Muscle layer of duodenum (tissue), 2 donors: Measurements from ENCODE around the gene WNT2B.

Experiments used
- H3K27ac ChIP-seq: one replicate; pipeline ENCODE4 v1.7.0; 2013; ENCODE audit warnings: mild to moderate bottlenecking, low read length
- H3K27me3 ChIP-seq: one replicate; pipeline ENCODE4 v1.7.0; 2013; ENCODE audit warnings: low read depth, mild to moderate bottlenecking, control low read depth, low read length
- H3K36me3 ChIP-seq, 2 donors: one replicate each; pipeline ENCODE4 v1.7.0; 2013; ENCODE audit warnings: low read length in 2 of 2, control low read depth in 1 of 2, mild to moderate bottlenecking in 1 of 2; ENCODE audit not compliant: insufficient read depth in 2 of 2, control insufficient read depth in 1 of 2
- H3K4me1 ChIP-seq, 2 donors: one replicate each; pipeline ENCODE4 v1.7.0; 2013; ENCODE audit warnings: low read length in 2 of 2, mild to moderate bottlenecking in 2 of 2, control low read depth in 1 of 2, moderate library complexity in 1 of 2; ENCODE audit not compliant: insufficient read depth in 2 of 2, control insufficient read depth in 1 of 2
- H3K4me3 ChIP-seq, 2 donors: one replicate each; pipeline ENCODE4 v1.7.0; 2013; ENCODE audit warnings: low read length in 2 of 2, low read depth in 1 of 2, mild to moderate bottlenecking in 1 of 2
- H3K9me3 ChIP-seq, 2 donors: one replicate each; pipeline ENCODE4 v1.7.0; 2013; ENCODE audit warnings: low read length in 2 of 2, control low read depth in 1 of 2, mild to moderate bottlenecking in 1 of 2; ENCODE audit not compliant: control insufficient read depth in 1 of 2
- donor health status: healthy.

WNT2B gene

DNA sequence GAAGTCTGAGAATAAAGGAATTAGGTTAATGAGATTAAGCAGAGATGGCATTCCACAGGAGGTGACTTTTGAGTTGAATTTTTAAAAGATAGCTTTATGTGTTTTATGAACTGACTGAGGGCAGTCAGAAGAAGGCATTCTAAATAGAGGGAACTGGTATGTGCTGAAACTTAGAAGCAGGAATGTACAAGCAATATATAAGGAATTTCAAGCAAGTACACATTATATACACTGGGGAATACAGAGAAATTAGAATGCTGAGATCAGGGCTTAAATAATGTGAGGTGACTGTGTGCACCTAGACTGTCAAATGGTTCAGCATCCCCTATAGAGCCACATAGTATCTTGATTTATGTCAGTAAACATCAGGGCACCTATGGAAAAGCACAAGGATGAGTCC lies 19.3 kb downstream of the WNT2B start:
- no peaks in the 10 kb centered on the region for H3K9me3 ChIP-seq
- H3K27me3 ChIP-seq: no peaks in the 10 kb centered on the region
- H3K4me3 ChIP-seq: no peak overlapping the region
- no peaks in the 10 kb centered on the region for H3K4me1 ChIP-seq
- no peak overlapping the region for H3K27ac ChIP-seq
- H3K36me3 ChIP-seq: peaks cover 9 to 23% of the 10 kb centered on the region in 2 donors

DNA sequence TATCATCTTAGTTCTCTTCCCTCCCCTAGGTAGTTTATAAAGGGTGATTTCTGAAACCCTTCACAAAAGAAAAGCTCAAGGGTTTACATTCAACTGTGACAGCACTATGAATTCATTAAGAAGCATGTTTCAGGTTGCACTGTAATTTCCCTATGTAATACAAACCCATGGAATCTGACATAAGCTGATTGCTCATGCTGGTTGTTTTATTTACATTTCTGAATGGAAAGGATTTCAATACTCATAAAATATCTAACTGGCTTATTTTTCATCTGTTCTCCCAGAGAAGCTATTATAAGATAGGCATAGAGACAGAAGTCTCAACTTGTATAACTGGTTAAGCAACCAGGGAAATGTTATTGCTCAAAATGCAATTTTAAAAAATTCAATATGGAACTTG lies 20.5 kb downstream of the WNT2B start:
- no peak overlapping the region for H3K4me3 ChIP-seq
- no peaks in the 10 kb centered on the region for H3K27me3 ChIP-seq
- H3K36me3 ChIP-seq: peaks cover 9 to 23% of the 10 kb centered on the region in 2 donors
- no peak overlapping the region for H3K27ac ChIP-seq
- no peaks in the 10 kb centered on the region for H3K4me1 ChIP-seq
- H3K9me3 ChIP-seq: no peaks in the 10 kb centered on the region

DNA sequence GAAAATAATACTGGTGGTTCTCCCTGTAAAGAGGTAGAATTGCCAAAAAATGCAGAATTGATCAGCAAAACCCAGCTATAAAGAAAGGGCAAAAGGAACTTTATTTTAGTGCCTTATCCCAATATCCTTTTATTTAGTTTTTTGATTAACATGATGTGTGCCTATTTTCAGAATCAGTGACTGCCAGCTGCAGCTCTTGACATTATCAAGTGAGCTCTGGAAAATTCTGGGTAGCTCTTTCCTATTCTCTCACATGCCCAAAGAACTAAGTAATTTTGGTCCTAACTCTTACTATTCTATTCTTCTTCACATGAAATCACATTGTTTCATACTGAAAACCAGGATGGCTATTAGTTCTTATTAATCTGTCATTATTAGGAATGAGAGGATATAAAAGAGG lies 22.1 kb downstream of the WNT2B start:
- H3K27me3 ChIP-seq: no peaks in the 10 kb centered on the region
- peaks cover 9 to 13% of the 10 kb centered on the region in 2 donors for H3K36me3 ChIP-seq
- H3K9me3 ChIP-seq: no peaks in the 10 kb centered on the region
- H3K27ac ChIP-seq: no peak overlapping the region
- no peak overlapping the region for H3K4me3 ChIP-seq
- H3K4me1 ChIP-seq: no peaks in the 10 kb centered on the region

DNA sequence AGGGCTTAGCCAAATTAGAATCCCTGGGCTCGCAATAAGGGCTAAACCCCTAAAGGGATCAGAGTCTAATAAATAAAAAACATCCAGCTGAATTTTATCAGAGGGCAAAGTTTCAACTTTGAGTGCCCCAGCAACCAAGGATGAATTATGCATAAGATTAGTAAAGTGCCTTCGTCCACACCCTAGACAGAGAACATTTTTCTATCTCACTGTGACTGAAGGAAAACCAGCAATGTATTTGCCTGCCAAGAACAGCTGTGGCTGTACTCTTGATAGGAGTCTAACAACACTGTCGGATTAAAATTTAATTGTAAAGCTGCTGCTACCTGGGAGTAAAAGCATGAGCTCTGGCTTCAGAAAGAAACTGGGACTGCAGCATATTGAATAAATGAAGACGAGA lies 23.3 kb downstream of the WNT2B start:
- Histone ChIP-seq H3K27me3 (no peaks in the 10 kb centered on the region), H3K9me3 (no peaks in the 10 kb centered on the region), H3K36me3 (peaks cover 4 to 9% of the 10 kb centered on the region in 2 donors), H3K4me3 (no peak overlapping the region), H3K27ac (no peak overlapping the region), H3K4me1 (no peaks in the 10 kb centered on the region)

DNA sequence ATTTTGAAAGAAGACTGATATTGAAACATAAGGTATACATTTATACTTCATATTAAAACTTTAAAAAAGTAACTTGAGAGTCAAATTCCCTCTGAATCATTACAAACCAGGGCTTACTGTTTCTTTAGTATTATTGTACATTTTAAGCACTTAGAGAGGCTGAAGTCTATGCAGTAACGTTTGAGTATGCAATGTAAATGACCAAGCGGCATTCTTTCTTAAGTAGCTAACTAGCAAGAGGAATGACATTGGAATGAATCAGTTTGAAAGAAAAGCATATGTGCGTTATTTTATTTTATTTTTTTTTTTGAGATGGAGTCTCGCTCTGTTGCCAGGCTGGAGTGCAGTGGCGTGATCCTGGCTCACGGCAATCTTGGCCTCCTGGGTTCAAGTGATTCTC lies 24.3 kb downstream of the WNT2B start:
- H3K9me3 ChIP-seq: no peaks in the 10 kb centered on the region
- H3K36me3 ChIP-seq: peaks cover 0 to under 1% of the 10 kb centered on the region in 2 donors
- H3K27ac ChIP-seq: no peak overlapping the region
- H3K4me1 ChIP-seq: no peaks in the 10 kb centered on the region
- H3K27me3 ChIP-seq: no peaks in the 10 kb centered on the region
- H3K4me3 ChIP-seq: no peak overlapping the region

DNA sequence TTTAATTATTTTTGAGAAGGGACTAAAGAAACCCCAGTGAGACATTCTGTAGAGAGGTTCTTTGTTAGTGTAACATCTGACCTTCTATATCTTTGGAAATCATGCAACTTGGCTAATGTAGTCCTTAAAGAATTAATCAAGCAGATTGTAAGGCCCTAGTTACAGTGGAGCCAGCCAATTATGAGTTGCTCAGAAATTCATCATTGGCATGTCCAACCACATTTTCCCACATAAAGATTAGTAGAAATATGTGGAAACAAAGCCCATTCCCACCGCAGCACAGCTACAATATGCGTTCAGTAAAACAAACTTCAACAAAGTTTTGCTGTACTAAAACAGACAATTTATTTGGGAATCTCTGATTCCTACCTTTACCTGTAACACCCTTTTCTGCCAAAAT lies 27.8 kb downstream of the WNT2B start:
- Histone ChIP-seq H3K27me3 (no peaks in the 10 kb centered on the region), H3K9me3 (no peaks in the 10 kb centered on the region), H3K36me3 (peaks cover 7 to 22% of the 10 kb centered on the region in 2 donors), H3K4me1 (no peaks in the 10 kb centered on the region), H3K27ac (no peak overlapping the region), H3K4me3 (no peak overlapping the region)

DNA sequence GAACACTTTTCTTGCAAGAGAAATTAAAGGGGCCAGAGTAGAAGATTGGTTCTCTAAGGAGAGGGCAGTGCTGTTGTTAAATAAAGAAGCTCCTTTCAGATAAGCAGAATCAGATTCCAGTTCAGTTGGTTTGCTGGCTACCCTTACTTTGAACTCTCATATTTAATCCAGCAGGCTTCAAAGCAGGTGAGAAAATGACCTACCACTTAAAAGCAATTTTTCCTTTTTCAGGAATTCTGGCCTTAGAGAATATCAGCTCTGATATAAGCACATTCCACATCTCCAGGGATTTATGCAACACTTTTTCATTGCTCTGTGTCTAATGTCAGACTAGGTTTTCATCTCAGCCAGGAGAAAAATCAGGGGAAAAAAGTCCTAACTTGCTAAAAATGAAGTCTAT lies 28.7 kb downstream of the WNT2B start:
- H3K36me3 ChIP-seq: peaks cover 7 to 22% of the 10 kb centered on the region in 2 donors
- no peaks in the 10 kb centered on the region for H3K4me1 ChIP-seq
- no peaks in the 10 kb centered on the region for H3K27me3 ChIP-seq
- H3K27ac ChIP-seq: no peak overlapping the region
- no peaks in the 10 kb centered on the region for H3K9me3 ChIP-seq
- no peak overlapping the region for H3K4me3 ChIP-seq

DNA sequence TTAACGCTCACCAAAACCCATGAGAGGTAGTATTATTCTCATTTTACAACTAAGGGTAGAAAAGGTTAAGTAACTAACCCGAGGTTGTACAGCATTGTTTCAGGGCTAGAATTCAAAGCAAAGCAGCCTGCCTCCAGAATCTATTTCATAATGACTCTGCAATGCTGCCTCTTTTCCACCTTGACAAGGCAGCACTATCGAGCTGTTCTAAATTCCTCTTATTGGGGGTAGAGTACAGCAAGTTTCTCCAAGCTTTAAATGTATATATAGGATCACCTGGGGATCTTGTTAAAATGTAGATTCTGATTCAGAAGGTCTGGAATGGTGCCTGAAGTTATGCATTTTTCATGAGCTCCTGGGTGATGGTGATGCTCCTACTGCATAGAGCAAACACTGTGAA lies 30.1 kb downstream of the WNT2B start:
- Histone ChIP-seq H3K27me3 (no peaks in the 10 kb centered on the region), H3K4me1 (no peaks in the 10 kb centered on the region), H3K4me3 (no peak overlapping the region), H3K27ac (no peak overlapping the region), H3K9me3 (no peaks in the 10 kb centered on the region), H3K36me3 (peaks cover 7 to 22% of the 10 kb centered on the region in 2 donors)

DNA sequence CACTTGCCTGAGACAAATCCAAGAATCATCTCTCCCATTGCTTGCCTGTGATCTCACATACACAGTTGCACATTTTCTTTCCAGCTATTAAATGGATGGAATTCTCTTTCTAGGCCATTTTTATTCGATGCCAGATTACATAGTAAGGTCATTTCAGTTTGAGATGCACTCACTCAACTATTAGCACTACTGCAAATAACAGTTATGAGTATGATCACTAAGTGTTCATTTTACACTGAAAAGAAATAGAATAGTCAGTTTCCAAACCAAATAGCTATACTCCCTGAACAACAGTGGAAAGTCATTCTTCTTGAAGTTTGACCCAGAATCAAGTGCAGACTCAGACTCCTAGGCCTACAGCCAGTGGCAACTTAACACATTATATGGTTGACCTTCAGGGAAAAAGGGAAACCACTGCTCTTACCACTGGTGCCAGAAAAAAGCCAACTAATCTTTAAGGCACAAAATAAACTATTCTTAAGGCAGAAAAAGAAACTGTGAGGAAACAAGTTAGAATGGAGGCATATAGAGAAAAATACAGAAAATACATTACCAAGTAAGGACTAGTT lies 31.5 kb downstream of the WNT2B start:
- Histone ChIP-seq H3K36me3 (peaks cover 10 to 22% of the 10 kb centered on the region in 2 donors), H3K27me3 (no peaks in the 10 kb centered on the region), H3K4me1 (no peaks in the 10 kb centered on the region), H3K9me3 (no peaks in the 10 kb centered on the region), H3K27ac (no peak overlapping the region), H3K4me3 (no peak overlapping the region)

DNA sequence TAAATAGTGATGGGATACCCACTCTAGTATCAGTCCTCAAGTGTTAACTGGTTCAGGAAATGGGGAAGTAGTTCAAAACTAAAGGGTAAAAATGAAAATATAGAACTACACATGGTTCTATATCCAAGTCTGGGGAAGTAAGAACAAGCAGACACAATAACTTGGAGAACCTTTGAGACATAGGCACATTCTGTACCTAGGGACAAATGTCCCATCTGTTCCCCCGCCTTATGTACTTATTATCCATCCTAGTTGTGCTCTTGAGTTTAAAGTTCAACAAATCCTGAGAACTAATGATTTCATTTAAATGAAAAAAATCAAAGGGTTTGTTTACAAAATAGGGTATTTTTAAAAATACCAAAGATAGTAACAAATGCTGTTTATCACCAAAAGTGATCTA lies 32.5 kb downstream of the WNT2B start:
- Histone ChIP-seq H3K4me1 (no peaks in the 10 kb centered on the region), H3K4me3 (no peak overlapping the region), H3K9me3 (no peaks in the 10 kb centered on the region), H3K27me3 (no peaks in the 10 kb centered on the region), H3K36me3 (peaks cover 17 to 22% of the 10 kb centered on the region in 2 donors), H3K27ac (no peak overlapping the region)

DNA sequence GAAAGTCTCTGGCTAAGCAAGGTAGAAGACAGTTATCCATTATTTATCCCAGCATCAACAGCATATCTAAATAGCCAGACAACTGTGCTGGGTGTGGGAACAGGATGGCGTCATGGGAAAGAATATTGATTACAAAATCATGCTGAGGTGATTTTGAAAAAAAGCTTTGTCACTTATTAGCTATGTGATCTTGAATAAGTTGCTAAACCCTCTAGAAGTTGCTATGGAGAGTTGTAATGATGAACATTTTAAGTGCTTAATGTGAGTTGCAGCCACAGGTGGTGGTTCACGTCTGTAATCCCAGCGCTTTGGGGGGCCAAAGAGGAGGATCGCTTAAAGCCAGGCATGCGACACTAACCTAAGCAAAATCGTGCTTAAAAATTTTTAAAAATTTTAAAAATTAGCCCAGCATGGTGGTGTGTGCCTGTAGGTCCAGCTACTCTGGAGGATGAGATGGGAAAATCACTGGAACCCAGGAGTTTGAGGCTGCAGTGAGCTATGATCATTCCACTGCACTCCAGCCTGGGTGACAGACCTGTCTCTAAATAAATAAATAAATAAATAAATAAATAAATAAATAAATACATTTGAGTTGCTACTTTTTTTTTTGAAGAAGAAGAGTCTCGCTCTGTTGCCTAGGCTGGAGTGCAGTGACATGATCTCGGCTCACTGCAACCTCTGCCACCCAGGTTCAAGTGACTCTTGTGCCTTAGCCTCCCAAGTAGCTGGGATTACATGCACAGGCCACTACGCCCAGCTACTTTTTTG lies 33.6 kb downstream of the WNT2B start:
- Histone ChIP-seq H3K9me3 (no peaks in the 10 kb centered on the region), H3K4me1 (no peaks in the 10 kb centered on the region), H3K27ac (no peak overlapping the region), H3K36me3 (peaks cover 17 to 22% of the 10 kb centered on the region in 2 donors), H3K4me3 (no peak overlapping the region), H3K27me3 (no peaks in the 10 kb centered on the region)
